HCT116 (cell line): ENCODE data around the gene PRLR.

Source experiments
- RAD21 ChIP-seq: IDR thresholded peaks from 2 replicates; pipeline ENCODE4 v1.6.1; 2012; ENCODE audit warnings: low read depth, mild to moderate bottlenecking
- TCF7L2 ChIP-seq: IDR thresholded peaks from 2 replicates; pipeline ENCODE4 v1.7.0; 2011; ENCODE audit warnings: borderline replicate concordance, inconsistent platforms; ENCODE audit not compliant: insufficient read depth, insufficient read length; ENCODE audit errors: extremely low read depth
- ZNF274 ChIP-seq: fragments of 200-500 bp; sonication (Bioruptor generic); IDR thresholded peaks from 2 replicates; pipeline ENCODE4 v1.6.1; 2014; ENCODE audit warnings: mild to moderate bottlenecking, low read depth, low read length, inconsistent platforms
- TF ChIP-seq, protein P1 (sequence below), 3 experiments: fragments of 200-600 bp in 1 of 3; sonication (generic) in 1 of 3; IDR thresholded peaks in 2 of 3; conservative IDR thresholded peaks in 1 of 3; 2 replicates each; pipeline ENCODE4 v1.5.1; 2012 to 2017; ENCODE audit warnings: low read depth in 2 of 3, low read length in 2 of 3, antibody characterized with exemption in 1 of 3, borderline replicate concordance in 1 of 3, control low read depth in 1 of 3, mild to moderate bottlenecking in 1 of 3, mixed read lengths in 1 of 3, mixed run types in 1 of 3, moderate library complexity in 1 of 3; ENCODE audit not compliant: insufficient read depth in 1 of 3

DNA sequence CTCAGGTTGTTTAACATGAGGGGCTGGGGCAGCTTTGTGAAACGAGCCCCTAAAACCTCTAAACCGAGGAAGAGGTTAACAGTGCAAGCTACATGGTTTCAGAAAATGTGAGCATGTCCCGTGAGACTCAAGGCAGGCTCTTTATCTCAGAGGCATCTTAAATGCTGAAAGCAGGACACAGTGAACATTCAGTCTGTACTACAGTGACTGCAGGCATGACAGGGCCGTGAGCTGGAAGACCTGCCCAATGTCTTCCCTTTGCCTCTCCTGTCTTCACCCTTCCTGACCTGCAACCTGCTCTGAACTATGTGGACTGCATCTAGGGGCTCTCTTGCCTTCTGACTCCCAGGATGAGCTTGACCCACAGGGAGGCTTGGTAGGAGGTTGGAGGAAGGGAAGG is 58.3 kb downstream of the PRLR start:
- TF ChIP-seq TCF7L2, result no peak
- no peak for TF ChIP-seq ZNF274
- TF ChIP-seq, protein P1, sequence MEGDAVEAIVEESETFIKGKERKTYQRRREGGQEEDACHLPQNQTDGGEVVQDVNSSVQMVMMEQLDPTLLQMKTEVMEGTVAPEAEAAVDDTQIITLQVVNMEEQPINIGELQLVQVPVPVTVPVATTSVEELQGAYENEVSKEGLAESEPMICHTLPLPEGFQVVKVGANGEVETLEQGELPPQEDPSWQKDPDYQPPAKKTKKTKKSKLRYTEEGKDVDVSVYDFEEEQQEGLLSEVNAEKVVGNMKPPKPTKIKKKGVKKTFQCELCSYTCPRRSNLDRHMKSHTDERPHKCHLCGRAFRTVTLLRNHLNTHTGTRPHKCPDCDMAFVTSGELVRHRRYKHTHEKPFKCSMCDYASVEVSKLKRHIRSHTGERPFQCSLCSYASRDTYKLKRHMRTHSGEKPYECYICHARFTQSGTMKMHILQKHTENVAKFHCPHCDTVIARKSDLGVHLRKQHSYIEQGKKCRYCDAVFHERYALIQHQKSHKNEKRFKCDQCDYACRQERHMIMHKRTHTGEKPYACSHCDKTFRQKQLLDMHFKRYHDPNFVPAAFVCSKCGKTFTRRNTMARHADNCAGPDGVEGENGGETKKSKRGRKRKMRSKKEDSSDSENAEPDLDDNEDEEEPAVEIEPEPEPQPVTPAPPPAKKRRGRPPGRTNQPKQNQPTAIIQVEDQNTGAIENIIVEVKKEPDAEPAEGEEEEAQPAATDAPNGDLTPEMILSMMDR (IDR thresholded peaks at IDR 0.05 in 2 of 3, conservative IDR thresholded peaks at IDR 0.05 in 1 of 3; ENCODE audit: borderline replicate concordance in 1 of 3, insufficient read depth in 1 of 3, low read depth in 2 of 3, low read length in 2 of 3), result no peak
- TF ChIP-seq RAD21, result no peak
